OCI-LY7 (cell line): ENCODE data around the gene EMCN. TPM values are rescaled to one million over a fixed set of nuclear protein-coding genes. Genes with fewer than 3 reads are reported as not detected.

Experiments used
- BruUV-seq: library from RNA; stranded (reverse); fragments of 400-500 nt; replicated peaks from 2 replicates; lab custom pipeline; 2021; lab: Mats Ljungman, UMichigan
- CTCF ChIA-PET: fragments of 300-600 bp; sonication (Branson Sonifier 250); formaldehyde crosslinking; loops from one replicate; lab custom pipeline; 2022; ENCODE audit warnings: antibody characterized with exemption; ENCODE audit not compliant: unreplicated experiment; lab: Charles Lee
- POLR2A ChIA-PET: fragments of 300-600 bp; sonication (Branson Sonifier 250); formaldehyde crosslinking; loops from one replicate; lab custom pipeline; 2022; ENCODE audit warnings: antibody characterized with exemption; lab: Charles Lee
- DNase-seq: peaks from one replicate; pipeline ENCODE4 v3.0.0-alpha.2; 2015; ENCODE audit warnings: low spot score
- H2AFZ ChIP-seq: fragments of 200-600 bp; sonication (generic), shearing (Covaris generic); 2 replicates; pipeline ENCODE4 v1.6.1; 2014; ENCODE audit warnings: mild to moderate bottlenecking, antibody characterized with exemption, low read length, moderate library complexity
- H3K27ac ChIP-seq: fragments of 200-600 bp; sonication (generic); 2 replicates; pipeline ENCODE4 v1.5.1; 2014; ENCODE audit warnings: mixed run types, low read depth, mild to moderate bottlenecking, moderate library complexity, low read length, inconsistent platforms; ENCODE audit not compliant: poor library complexity, severe bottlenecking
- H3K36me3 ChIP-seq: fragments of 200-600 bp; sonication (generic); 2 replicates; pipeline ENCODE4 v1.6.1; 2014; ENCODE audit warnings: mild to moderate bottlenecking, antibody characterized with exemption, low read length, moderate library complexity, mixed read lengths; ENCODE audit not compliant: insufficient read depth
- H3K4me1 ChIP-seq: fragments of 200-600 bp; sonication (generic); 2 replicates; pipeline ENCODE4 v1.5.1; 2014; ENCODE audit warnings: mild to moderate bottlenecking, low read length; ENCODE audit not compliant: insufficient read depth, poor library complexity, severe bottlenecking
- H3K4me2 ChIP-seq: fragments of 200-600 bp; sonication (generic); 2 replicates; pipeline ENCODE4 v1.6.1; 2014; ENCODE audit warnings: mild to moderate bottlenecking, low read length
- H3K4me3 ChIP-seq: fragments of 200-600 bp; sonication (generic); 2 replicates; pipeline ENCODE4 v1.5.1; 2014; ENCODE audit warnings: mild to moderate bottlenecking, low read depth, low read length; ENCODE audit not compliant: poor library complexity, severe bottlenecking
- H3K79me2 ChIP-seq: fragments of 200-600 bp; sonication (generic); 2 replicates; pipeline ENCODE4 v1.6.1; 2016; ENCODE audit warnings: low read depth, mild to moderate bottlenecking, low read length, moderate library complexity, mixed read lengths; ENCODE audit not compliant: insufficient read depth
- H3K9me2 ChIP-seq: fragments of 200-600 bp; sonication (generic); 2 replicates; pipeline ENCODE4 v1.6.1; 2016; ENCODE audit warnings: mild to moderate bottlenecking, low read length, mixed read lengths; ENCODE audit not compliant: insufficient read depth
- H3K9me3 ChIP-seq: fragments of 200-600 bp; sonication (generic); 2 replicates; pipeline ENCODE4 v1.6.1; 2014; ENCODE audit warnings: mild to moderate bottlenecking, mixed run types, low read length, mixed read lengths
- H4K20me1 ChIP-seq: fragments of 200-600 bp; sonication (generic); 2 replicates; pipeline ENCODE4 v1.6.1; 2014; ENCODE audit warnings: mild to moderate bottlenecking, antibody characterized with exemption, low read length, moderate library complexity, mixed read lengths; ENCODE audit not compliant: insufficient read depth
- CTCF ChIP-seq: fragments of 200-600 bp; sonication (generic); conservative IDR thresholded peaks from 2 replicates; pipeline ENCODE4 v1.5.1; 2014; ENCODE audit warnings: mild to moderate bottlenecking, antibody characterized with exemption, low read length, moderate library complexity, mixed read lengths
- EZH2phosphoT487 ChIP-seq: fragments of 200-600 bp; sonication (generic); IDR thresholded peaks from 2 replicates; pipeline ENCODE4 v1.6.1; 2018; ENCODE audit warnings: low read depth, borderline replicate concordance, mild to moderate bottlenecking, mixed run types, antibody characterized with exemption, low read length, moderate library complexity, mixed read lengths
- intact Hi-C: fragments of 100-400 bp; cut with micrococcal nuclease; formaldehyde crosslinking; loops from one replicate; pipeline ENCODE4 v1.10.0; 2022; ENCODE audit not compliant: unreplicated experiment
- total RNA-seq, 2 experiments: library from RNA; depleted of rRNA in 1 of 2; stranded (reverse); fragments of >200 nt in 1 of 2; shearing (Covaris generic) in 1 of 2; gene quantifications; 2 replicates each; pipeline ENCODE4 v1.2.3, GENCODE V29; 2014 to 2022

The EMCN gene
- total RNA-seq, 2 experiments from 2014 or later = not detected

GRCh38 chr4:100555611-100556337 lies 38.0 kb upstream of the EMCN start:
- ChIA-PET CTCF (no interaction called here), POLR2A (no interaction called here)
- Histone ChIP-seq H3K4me3 (no peak overlapping the region), H3K4me2 (no peak overlapping the region), H3K36me3 (no peaks in the 10 kb centered on the region), H3K9me2 (no peaks in the 10 kb centered on the region), H3K79me2 (no peaks in the 10 kb centered on the region), H3K9me3 (no peaks in the 10 kb centered on the region), H3K4me1 (no peaks in the 10 kb centered on the region), H2AFZ (no peak overlapping the region), H4K20me1 (no peaks in the 10 kb centered on the region), H3K27ac (no peak overlapping the region)
- TF ChIP-seq CTCF (no peak), EZH2phosphoT487 (no peak)
- BruUV-seq = no TSS peak
- no peak for DNase-seq
- intact Hi-C loops = no loop called here

GRCh38 chr4:100548200-100548560 lies 30.4 kb upstream of the EMCN start:
- no TSS peak for BruUV-seq
- H3K36me3 ChIP-seq = no peaks in the 10 kb centered on the region
- CTCF ChIA-PET = no interaction called here

More at GRCh38 chr4:100548200-100548560, 30.4 kb upstream of the EMCN start:
- H4K20me1 ChIP-seq = no peaks in the 10 kb centered on the region
- POLR2A ChIA-PET = interaction anchor here (1.1 to 1.2 kb wide), 2 partner anchors 12 to 52 kb away, joined by 3 to 4 read pairs; no protein-coding TSS in a partner anchor
- H3K9me3 ChIP-seq = no peaks in the 10 kb centered on the region
- intact Hi-C loops = no loop called here
- TF ChIP-seq CTCF = no peak
- no peak for TF ChIP-seq EZH2phosphoT487
- no peak overlapping the region for H3K27ac ChIP-seq
- DNase-seq = no peak
- H3K79me2 ChIP-seq = no peaks in the 10 kb centered on the region
- H3K4me2 ChIP-seq = no peak overlapping the region
- no peak overlapping the region for H2AFZ ChIP-seq
- H3K4me1 ChIP-seq = peaks cover 4% of the 10 kb centered on the region
- no peaks in the 10 kb centered on the region for H3K9me2 ChIP-seq
- no peak overlapping the region for H3K4me3 ChIP-seq
